Neural cell (in vitro differentiated cells): ENCODE data around the gene SMPX. TPM values are rescaled to one million over a fixed set of nuclear protein-coding genes. Genes with fewer than 3 reads are reported as not detected.

Experiments used
- H2AFZ ChIP-seq: fragments of 200-600, 300-800 bp; sonication (generic), shearing (Covaris generic); 2 replicates; pipeline ENCODE4 v1.6.0; 2014; ENCODE audit warnings: low read depth, mild to moderate bottlenecking, antibody characterized with exemption, low read length, moderate library complexity
- H3F3A ChIP-seq: fragments of 200-600 bp; shearing (Covaris generic); 2 replicates; pipeline ENCODE4 v1.6.1; 2016; ENCODE audit warnings: mild to moderate bottlenecking, moderate library complexity, mixed read lengths, antibody characterized with exemption, low read length; ENCODE audit not compliant: insufficient read depth, poor library complexity, severe bottlenecking
- H3K27ac ChIP-seq: fragments of 200-600, 300-800 bp; sonication (generic), shearing (Covaris generic); 2 replicates; pipeline ENCODE4 v1.5.1; 2014; ENCODE audit warnings: mild to moderate bottlenecking, low read length, moderate library complexity
- H3K27me3 ChIP-seq: fragments of 300-800, 200-600 bp; sonication (generic), shearing (Covaris generic); 2 replicates; pipeline ENCODE4 v1.6.0; 2014; ENCODE audit warnings: mild to moderate bottlenecking, low read depth, low read length, moderate library complexity; ENCODE audit not compliant: insufficient read depth
- H3K36me3 ChIP-seq: fragments of 300-800, 200-600 bp; sonication (generic), shearing (Covaris generic); 2 replicates; pipeline ENCODE4 v1.5.1; 2014; ENCODE audit warnings: mild to moderate bottlenecking, antibody characterized with exemption, low read length, moderate library complexity; ENCODE audit not compliant: insufficient read depth
- H3K4me2 ChIP-seq: fragments of 300-800, 200-600 bp; sonication (generic), shearing (Covaris generic); 2 replicates; pipeline ENCODE4 v1.6.0; 2014; ENCODE audit warnings: mild to moderate bottlenecking, low read length
- H3K4me3 ChIP-seq: fragments of 300-800, 200-600 bp; sonication (generic), shearing (Covaris generic); 2 replicates; pipeline ENCODE4 v1.5.1; 2014; ENCODE audit warnings: mild to moderate bottlenecking, low read length, moderate library complexity
- H3K79me2 ChIP-seq: fragments of 200-600 bp; shearing (Covaris generic); replicated peaks from 2 replicates; pipeline ENCODE4 v1.6.0; 2014; ENCODE audit warnings: mild to moderate bottlenecking, low read length, moderate library complexity; ENCODE audit not compliant: insufficient read depth
- H3K9ac ChIP-seq: fragments of 300-800, 200-600 bp; sonication (generic), shearing (Covaris generic); 2 replicates; pipeline ENCODE4 v1.6.1; 2016; ENCODE audit warnings: mild to moderate bottlenecking, low read length, mixed read lengths
- H3K9me2 ChIP-seq: fragments of 200-600 bp; shearing (Covaris generic); 2 replicates; pipeline ENCODE4 v1.6.1; 2016; ENCODE audit warnings: mild to moderate bottlenecking, low read length, mixed read lengths; ENCODE audit not compliant: insufficient read depth
- H3K9me3 ChIP-seq: fragments of 200-600, 300-800 bp; sonication (generic), shearing (Covaris generic); 2 replicates; pipeline ENCODE4 v1.6.1; 2016; ENCODE audit warnings: mild to moderate bottlenecking, mixed run types, low read length, moderate library complexity, mixed read lengths
- H4K20me1 ChIP-seq: fragments of 200-600 bp; shearing (Covaris generic); 2 replicates; pipeline ENCODE4 v1.6.1; 2016; ENCODE audit warnings: mild to moderate bottlenecking, mixed run types; ENCODE audit not compliant: insufficient read depth
- EP300 ChIP-seq: fragments of 450-650 bp; conservative IDR thresholded peaks from 2 replicates; pipeline ENCODE4 v1.6.1; 2014; ENCODE audit warnings: antibody characterized with exemption, mild to moderate bottlenecking, moderate library complexity; ENCODE audit not compliant: poor library complexity, severe bottlenecking
- EZH2 ChIP-seq: fragments of 200-600, 300-800 bp; shearing (Covaris generic), sonication (generic); IDR thresholded peaks from 2 replicates; pipeline ENCODE4 v1.6.1; 2014; ENCODE audit warnings: antibody characterized with exemption, low read length, borderline replicate concordance, mild to moderate bottlenecking; ENCODE audit not compliant: insufficient read depth, poor library complexity, severe bottlenecking
- MXI1 ChIP-seq: fragments of 450-650 bp; conservative IDR thresholded peaks from 2 replicates; pipeline ENCODE4 v1.6.1; 2014; ENCODE audit warnings: antibody characterized with exemption, mild to moderate bottlenecking; ENCODE audit not compliant: poor library complexity, severe bottlenecking
- POLR2AphosphoS5 ChIP-seq: IDR thresholded peaks from 2 replicates; pipeline ENCODE4 v1.6.1; 2012
- RAD21 ChIP-seq: fragments of 450-650 bp; conservative IDR thresholded peaks from 2 replicates; pipeline ENCODE4 v1.6.1; 2014; ENCODE audit warnings: antibody characterized with exemption, mild to moderate bottlenecking, moderate library complexity
- SMC3 ChIP-seq: fragments of 450-650 bp; conservative IDR thresholded peaks from 2 replicates; pipeline ENCODE4 v1.6.1; 2014; ENCODE audit warnings: antibody characterized with exemption, mild to moderate bottlenecking, moderate library complexity; ENCODE audit not compliant: poor library complexity
- TAF1 ChIP-seq: IDR thresholded peaks from 2 replicates; pipeline ENCODE4 v1.6.1; 2012; ENCODE audit warnings: low read depth
- polyA plus RNA-seq: library from polyadenylated mRNA; depleted of rRNA; stranded (reverse); fragments of >200 nt; gene quantifications from 2 replicates; pipeline ENCODE4 v1.2.3, GENCODE V29; 2014
- TF ChIP-seq, protein P1 (sequence below): fragments of 450-650 bp; IDR thresholded peaks from 2 replicates; pipeline ENCODE4 v1.5.1; 2014; ENCODE audit warnings: antibody characterized with exemption, mild to moderate bottlenecking, moderate library complexity; ENCODE audit not compliant: poor library complexity, severe bottlenecking
- TF ChIP-seq, protein P2 (sequence below): IDR thresholded peaks from 2 replicates; pipeline ENCODE4 v1.6.1; 2012; ENCODE audit warnings: borderline replicate concordance

Gene SMPX
- polyA plus RNA-seq, 1 donor from 2014 or later = 0.53 TPM

DNA sequence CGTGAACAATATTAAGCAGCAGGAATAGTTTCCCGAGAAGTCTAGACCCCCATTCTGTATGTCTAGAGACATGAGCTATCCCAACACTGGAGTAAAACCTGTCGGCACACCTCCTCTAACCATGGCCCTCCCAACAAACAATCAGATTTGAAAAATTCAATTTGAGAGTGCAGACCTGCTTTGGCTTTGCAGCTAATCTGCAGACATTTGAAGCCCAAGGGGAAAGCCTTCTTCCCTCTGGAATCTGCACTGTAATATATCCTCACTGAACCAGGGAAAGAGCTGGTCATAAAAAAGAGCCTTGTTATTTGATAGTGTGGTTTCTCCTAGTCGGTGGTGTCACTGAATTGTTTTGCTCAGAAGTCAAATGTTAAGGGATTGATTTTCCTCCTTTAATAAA, 55.2 kb downstream of the SMPX start:
- H3K27me3 ChIP-seq = no peaks in the 10 kb centered on the region
- no peak overlapping the region for H3K4me2 ChIP-seq
- no peak overlapping the region for H3K4me3 ChIP-seq
- no peak overlapping the region for H3K27ac ChIP-seq
- H3K9ac ChIP-seq = no peak overlapping the region
- no peaks in the 10 kb centered on the region for H3K9me2 ChIP-seq
- no peaks in the 10 kb centered on the region for H3F3A ChIP-seq
- H4K20me1 ChIP-seq = no peaks in the 10 kb centered on the region
- no peaks in the 10 kb centered on the region for H3K79me2 ChIP-seq
- no peak for TF ChIP-seq SMC3
- H3K9me3 ChIP-seq = no peaks in the 10 kb centered on the region
- no peaks in the 10 kb centered on the region for H3K36me3 ChIP-seq
- no peak overlapping the region for H2AFZ ChIP-seq

DNA sequence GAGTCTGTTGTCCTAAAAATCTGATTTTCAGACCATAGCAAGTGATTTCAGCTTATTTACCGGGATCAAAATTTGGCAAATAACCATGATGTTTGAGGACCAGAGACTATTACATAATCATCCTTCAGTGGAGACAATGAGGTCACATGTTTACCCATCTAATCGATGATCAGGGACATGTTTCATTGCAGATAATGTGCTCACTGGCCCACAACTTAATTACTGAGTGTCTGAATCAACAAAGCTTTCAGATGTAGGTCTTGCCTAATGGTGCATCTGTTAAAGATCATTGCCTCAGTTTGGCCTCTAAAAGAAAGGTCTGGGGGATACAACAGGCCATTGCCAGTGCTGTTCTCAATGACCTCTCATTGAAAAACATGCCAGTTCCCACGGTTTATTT, 56.9 kb downstream of the SMPX start:
- H3K9me2 ChIP-seq = no peaks in the 10 kb centered on the region
- no peaks in the 10 kb centered on the region for H3F3A ChIP-seq
- H3K4me3 ChIP-seq = no peak overlapping the region
- no peaks in the 10 kb centered on the region for H4K20me1 ChIP-seq
- no peak overlapping the region for H3K9ac ChIP-seq
- H2AFZ ChIP-seq = no peak overlapping the region
- H3K27ac ChIP-seq = no peak overlapping the region
- H3K36me3 ChIP-seq = no peaks in the 10 kb centered on the region
- no peaks in the 10 kb centered on the region for H3K79me2 ChIP-seq
- H3K27me3 ChIP-seq = no peaks in the 10 kb centered on the region
- H3K4me2 ChIP-seq = no peak overlapping the region
- H3K9me3 ChIP-seq = no peaks in the 10 kb centered on the region
- no peak for TF ChIP-seq MXI1
- TF ChIP-seq TAF1 = no peak
- TF ChIP-seq, protein P1, sequence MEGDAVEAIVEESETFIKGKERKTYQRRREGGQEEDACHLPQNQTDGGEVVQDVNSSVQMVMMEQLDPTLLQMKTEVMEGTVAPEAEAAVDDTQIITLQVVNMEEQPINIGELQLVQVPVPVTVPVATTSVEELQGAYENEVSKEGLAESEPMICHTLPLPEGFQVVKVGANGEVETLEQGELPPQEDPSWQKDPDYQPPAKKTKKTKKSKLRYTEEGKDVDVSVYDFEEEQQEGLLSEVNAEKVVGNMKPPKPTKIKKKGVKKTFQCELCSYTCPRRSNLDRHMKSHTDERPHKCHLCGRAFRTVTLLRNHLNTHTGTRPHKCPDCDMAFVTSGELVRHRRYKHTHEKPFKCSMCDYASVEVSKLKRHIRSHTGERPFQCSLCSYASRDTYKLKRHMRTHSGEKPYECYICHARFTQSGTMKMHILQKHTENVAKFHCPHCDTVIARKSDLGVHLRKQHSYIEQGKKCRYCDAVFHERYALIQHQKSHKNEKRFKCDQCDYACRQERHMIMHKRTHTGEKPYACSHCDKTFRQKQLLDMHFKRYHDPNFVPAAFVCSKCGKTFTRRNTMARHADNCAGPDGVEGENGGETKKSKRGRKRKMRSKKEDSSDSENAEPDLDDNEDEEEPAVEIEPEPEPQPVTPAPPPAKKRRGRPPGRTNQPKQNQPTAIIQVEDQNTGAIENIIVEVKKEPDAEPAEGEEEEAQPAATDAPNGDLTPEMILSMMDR = no peak
- no peak for TF ChIP-seq RAD21
- TF ChIP-seq EP300 = no peak
- no peak for TF ChIP-seq POLR2AphosphoS5
- TF ChIP-seq, protein P2, sequence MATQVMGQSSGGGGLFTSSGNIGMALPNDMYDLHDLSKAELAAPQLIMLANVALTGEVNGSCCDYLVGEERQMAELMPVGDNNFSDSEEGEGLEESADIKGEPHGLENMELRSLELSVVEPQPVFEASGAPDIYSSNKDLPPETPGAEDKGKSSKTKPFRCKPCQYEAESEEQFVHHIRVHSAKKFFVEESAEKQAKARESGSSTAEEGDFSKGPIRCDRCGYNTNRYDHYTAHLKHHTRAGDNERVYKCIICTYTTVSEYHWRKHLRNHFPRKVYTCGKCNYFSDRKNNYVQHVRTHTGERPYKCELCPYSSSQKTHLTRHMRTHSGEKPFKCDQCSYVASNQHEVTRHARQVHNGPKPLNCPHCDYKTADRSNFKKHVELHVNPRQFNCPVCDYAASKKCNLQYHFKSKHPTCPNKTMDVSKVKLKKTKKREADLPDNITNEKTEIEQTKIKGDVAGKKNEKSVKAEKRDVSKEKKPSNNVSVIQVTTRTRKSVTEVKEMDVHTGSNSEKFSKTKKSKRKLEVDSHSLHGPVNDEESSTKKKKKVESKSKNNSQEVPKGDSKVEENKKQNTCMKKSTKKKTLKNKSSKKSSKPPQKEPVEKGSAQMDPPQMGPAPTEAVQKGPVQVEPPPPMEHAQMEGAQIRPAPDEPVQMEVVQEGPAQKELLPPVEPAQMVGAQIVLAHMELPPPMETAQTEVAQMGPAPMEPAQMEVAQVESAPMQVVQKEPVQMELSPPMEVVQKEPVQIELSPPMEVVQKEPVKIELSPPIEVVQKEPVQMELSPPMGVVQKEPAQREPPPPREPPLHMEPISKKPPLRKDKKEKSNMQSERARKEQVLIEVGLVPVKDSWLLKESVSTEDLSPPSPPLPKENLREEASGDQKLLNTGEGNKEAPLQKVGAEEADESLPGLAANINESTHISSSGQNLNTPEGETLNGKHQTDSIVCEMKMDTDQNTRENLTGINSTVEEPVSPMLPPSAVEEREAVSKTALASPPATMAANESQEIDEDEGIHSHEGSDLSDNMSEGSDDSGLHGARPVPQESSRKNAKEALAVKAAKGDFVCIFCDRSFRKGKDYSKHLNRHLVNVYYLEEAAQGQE = no peak
- no peak for TF ChIP-seq SMC3
- TF ChIP-seq EZH2 = no peak

DNA sequence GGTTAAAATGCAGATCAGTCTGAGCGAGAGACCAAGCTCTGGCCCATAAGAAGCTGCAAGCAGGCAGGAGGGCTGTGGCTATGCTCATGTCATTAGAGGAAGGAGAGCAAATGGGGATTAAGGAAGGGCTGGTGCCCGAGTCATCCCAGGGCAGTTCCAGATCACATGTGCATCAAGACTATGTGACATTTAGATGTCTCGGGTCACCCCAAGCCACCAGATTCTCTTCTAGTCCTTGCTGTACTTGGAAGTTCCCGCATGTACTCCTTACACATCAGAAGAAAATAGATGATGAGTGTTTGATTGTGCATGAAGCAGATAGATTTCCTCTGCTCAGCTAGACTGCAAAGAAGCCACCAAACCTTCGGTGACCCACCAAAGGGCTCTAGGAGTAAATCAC, 57.6 kb downstream of the SMPX start:
- Histone ChIP-seq H3K27me3 (no peaks in the 10 kb centered on the region), H3K4me3 (no peak overlapping the region), H4K20me1 (no peaks in the 10 kb centered on the region), H3K36me3 (no peaks in the 10 kb centered on the region), H3K9me3 (no peaks in the 10 kb centered on the region), H3K79me2 (no peaks in the 10 kb centered on the region), H3F3A (no peaks in the 10 kb centered on the region), H3K4me2 (no peak overlapping the region), H3K9me2 (no peaks in the 10 kb centered on the region), H2AFZ (no peak overlapping the region), H3K9ac (no peak overlapping the region), H3K27ac (no peak overlapping the region)
- TF ChIP-seq SMC3 (no peak), MXI1 (no peak), EZH2 (no peak), TAF1 (no peak), EP300 (no peak)
- TF ChIP-seq, protein P1 = no peak
